OCI-LY7 (cell line): Measurements from ENCODE around the gene ARHGEF17. TPM values are rescaled to one million over a fixed set of nuclear protein-coding genes. Genes with fewer than 3 reads are reported as not detected.

Experiments used
- BruUV-seq: library from RNA; stranded (reverse); fragments of 400-500 nt; replicated peaks from 2 replicates; lab custom pipeline; 2021; lab: Mats Ljungman, UMichigan
- CTCF ChIA-PET: fragments of 300-600 bp; sonication (Branson Sonifier 250); formaldehyde crosslinking; loops from one replicate; lab custom pipeline; 2022; ENCODE audit warnings: antibody characterized with exemption; ENCODE audit not compliant: unreplicated experiment; lab: Charles Lee
- POLR2A ChIA-PET: fragments of 300-600 bp; sonication (Branson Sonifier 250); formaldehyde crosslinking; loops from one replicate; lab custom pipeline; 2022; ENCODE audit warnings: antibody characterized with exemption; lab: Charles Lee
- DNase-seq: peaks from one replicate; pipeline ENCODE4 v3.0.0-alpha.2; 2015; ENCODE audit warnings: low spot score
- H2AFZ ChIP-seq: fragments of 200-600 bp; sonication (generic), shearing (Covaris generic); 2 replicates; pipeline ENCODE4 v1.6.1; 2014; ENCODE audit warnings: mild to moderate bottlenecking, antibody characterized with exemption, low read length, moderate library complexity
- H3K27ac ChIP-seq: fragments of 200-600 bp; sonication (generic); 2 replicates; pipeline ENCODE4 v1.5.1; 2014; ENCODE audit warnings: mixed run types, low read depth, mild to moderate bottlenecking, moderate library complexity, low read length, inconsistent platforms; ENCODE audit not compliant: poor library complexity, severe bottlenecking
- H3K36me3 ChIP-seq: fragments of 200-600 bp; sonication (generic); 2 replicates; pipeline ENCODE4 v1.6.1; 2014; ENCODE audit warnings: mild to moderate bottlenecking, antibody characterized with exemption, low read length, moderate library complexity, mixed read lengths; ENCODE audit not compliant: insufficient read depth
- H3K4me1 ChIP-seq: fragments of 200-600 bp; sonication (generic); 2 replicates; pipeline ENCODE4 v1.5.1; 2014; ENCODE audit warnings: mild to moderate bottlenecking, low read length; ENCODE audit not compliant: insufficient read depth, poor library complexity, severe bottlenecking
- H3K4me2 ChIP-seq: fragments of 200-600 bp; sonication (generic); 2 replicates; pipeline ENCODE4 v1.6.1; 2014; ENCODE audit warnings: mild to moderate bottlenecking, low read length
- H3K4me3 ChIP-seq: fragments of 200-600 bp; sonication (generic); 2 replicates; pipeline ENCODE4 v1.5.1; 2014; ENCODE audit warnings: mild to moderate bottlenecking, low read depth, low read length; ENCODE audit not compliant: poor library complexity, severe bottlenecking
- H3K79me2 ChIP-seq: fragments of 200-600 bp; sonication (generic); 2 replicates; pipeline ENCODE4 v1.6.1; 2016; ENCODE audit warnings: low read depth, mild to moderate bottlenecking, low read length, moderate library complexity, mixed read lengths; ENCODE audit not compliant: insufficient read depth
- H3K9me2 ChIP-seq: fragments of 200-600 bp; sonication (generic); 2 replicates; pipeline ENCODE4 v1.6.1; 2016; ENCODE audit warnings: mild to moderate bottlenecking, low read length, mixed read lengths; ENCODE audit not compliant: insufficient read depth
- H3K9me3 ChIP-seq: fragments of 200-600 bp; sonication (generic); 2 replicates; pipeline ENCODE4 v1.6.1; 2014; ENCODE audit warnings: mild to moderate bottlenecking, mixed run types, low read length, mixed read lengths
- H4K20me1 ChIP-seq: fragments of 200-600 bp; sonication (generic); 2 replicates; pipeline ENCODE4 v1.6.1; 2014; ENCODE audit warnings: mild to moderate bottlenecking, antibody characterized with exemption, low read length, moderate library complexity, mixed read lengths; ENCODE audit not compliant: insufficient read depth
- EZH2phosphoT487 ChIP-seq: fragments of 200-600 bp; sonication (generic); IDR thresholded peaks from 2 replicates; pipeline ENCODE4 v1.6.1; 2018; ENCODE audit warnings: low read depth, borderline replicate concordance, mild to moderate bottlenecking, mixed run types, antibody characterized with exemption, low read length, moderate library complexity, mixed read lengths
- intact Hi-C: fragments of 100-400 bp; cut with micrococcal nuclease; formaldehyde crosslinking; loops from one replicate; pipeline ENCODE4 v1.10.0; 2022; ENCODE audit not compliant: unreplicated experiment
- total RNA-seq, 2 experiments: library from RNA; depleted of rRNA in 1 of 2; stranded (reverse); fragments of >200 nt in 1 of 2; shearing (Covaris generic) in 1 of 2; gene quantifications; 2 replicates each; pipeline ENCODE4 v1.2.3, GENCODE V29; 2014 to 2022
- TF ChIP-seq, protein P1 (sequence below): fragments of 200-600 bp; sonication (generic); conservative IDR thresholded peaks from 2 replicates; pipeline ENCODE4 v1.5.1; 2014; ENCODE audit warnings: mild to moderate bottlenecking, antibody characterized with exemption, low read length, moderate library complexity, mixed read lengths

The ARHGEF17 gene
- total RNA-seq, 2 experiments from 2014 or later = 0.19 to 1.4 TPM

DNA sequence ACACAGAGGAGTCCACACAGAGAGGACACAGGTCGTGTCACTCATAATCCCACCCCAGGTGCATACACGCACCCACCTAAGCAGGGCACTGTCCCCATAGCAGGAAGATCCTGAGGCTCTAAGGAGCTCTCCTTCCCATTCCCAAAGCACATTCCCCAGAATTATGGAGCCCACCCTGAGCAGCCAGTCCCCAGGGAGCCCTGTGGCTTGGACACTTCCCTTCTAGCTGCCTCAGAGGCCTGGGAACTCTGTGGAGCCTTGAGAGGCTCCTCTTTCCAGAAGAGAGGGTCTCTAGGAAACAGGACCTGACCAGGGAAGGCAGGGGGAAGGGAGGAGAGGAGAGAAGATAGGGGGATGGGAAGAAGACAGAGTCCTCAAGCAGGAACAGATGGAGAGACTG lies 29.8 kb downstream of the ARHGEF17 start:
- TF ChIP-seq, protein P1, sequence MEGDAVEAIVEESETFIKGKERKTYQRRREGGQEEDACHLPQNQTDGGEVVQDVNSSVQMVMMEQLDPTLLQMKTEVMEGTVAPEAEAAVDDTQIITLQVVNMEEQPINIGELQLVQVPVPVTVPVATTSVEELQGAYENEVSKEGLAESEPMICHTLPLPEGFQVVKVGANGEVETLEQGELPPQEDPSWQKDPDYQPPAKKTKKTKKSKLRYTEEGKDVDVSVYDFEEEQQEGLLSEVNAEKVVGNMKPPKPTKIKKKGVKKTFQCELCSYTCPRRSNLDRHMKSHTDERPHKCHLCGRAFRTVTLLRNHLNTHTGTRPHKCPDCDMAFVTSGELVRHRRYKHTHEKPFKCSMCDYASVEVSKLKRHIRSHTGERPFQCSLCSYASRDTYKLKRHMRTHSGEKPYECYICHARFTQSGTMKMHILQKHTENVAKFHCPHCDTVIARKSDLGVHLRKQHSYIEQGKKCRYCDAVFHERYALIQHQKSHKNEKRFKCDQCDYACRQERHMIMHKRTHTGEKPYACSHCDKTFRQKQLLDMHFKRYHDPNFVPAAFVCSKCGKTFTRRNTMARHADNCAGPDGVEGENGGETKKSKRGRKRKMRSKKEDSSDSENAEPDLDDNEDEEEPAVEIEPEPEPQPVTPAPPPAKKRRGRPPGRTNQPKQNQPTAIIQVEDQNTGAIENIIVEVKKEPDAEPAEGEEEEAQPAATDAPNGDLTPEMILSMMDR = no peak
- no peak for TF ChIP-seq EZH2phosphoT487
- Histone ChIP-seq H3K36me3 (no peaks in the 10 kb centered on the region), H3K4me1 (peaks cover 13% of the 10 kb centered on the region), H4K20me1 (no peaks in the 10 kb centered on the region), H3K4me3 (no peak overlapping the region), H3K4me2 (no peak overlapping the region), H3K79me2 (no peaks in the 10 kb centered on the region), H3K27ac (no peak overlapping the region), H3K9me2 (no peaks in the 10 kb centered on the region), H3K9me3 (no peaks in the 10 kb centered on the region), H2AFZ (no peak overlapping the region)
- no TSS peak for BruUV-seq
- POLR2A ChIA-PET = interaction anchor here (1.1 kb wide), 1 partner anchor 97 kb away, joined by 4 read pairs; no protein-coding TSS in a partner anchor
- DNase-seq = no peak
- CTCF ChIA-PET = interaction anchor here (0.6 to 1.1 kb wide), 4 partner anchors 33 to 71 kb away, joined by 3 to 4 read pairs (median 3); no protein-coding TSS in a partner anchor
- intact Hi-C loops = no loop called here

DNA sequence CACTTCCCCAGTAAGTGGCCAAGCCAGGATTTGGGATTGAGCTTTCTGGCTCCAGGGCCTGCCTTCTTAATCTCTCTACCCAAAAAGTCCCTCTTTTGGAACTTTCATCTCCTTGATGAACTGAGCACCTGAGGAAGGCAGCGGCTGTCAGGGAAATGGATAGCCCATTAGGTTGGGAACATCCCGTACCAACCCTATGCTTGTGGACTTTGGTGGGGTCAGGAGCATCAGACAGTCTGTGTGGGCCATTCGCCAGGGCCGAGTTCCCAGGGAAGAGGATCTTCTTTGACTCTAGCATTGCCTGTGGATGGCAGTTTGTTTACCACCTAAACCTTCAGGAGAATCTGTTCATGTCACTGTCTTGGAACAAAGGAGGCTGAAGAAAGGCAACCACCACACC lies 30.2 kb downstream of the ARHGEF17 start:
- intact Hi-C loops = no loop called here
- H3K9me2 ChIP-seq = no peaks in the 10 kb centered on the region
- H4K20me1 ChIP-seq = no peaks in the 10 kb centered on the region
- DNase-seq = no peak
- H3K27ac ChIP-seq = no peak overlapping the region
- no peaks in the 10 kb centered on the region for H3K79me2 ChIP-seq
- no peak overlapping the region for H3K4me3 ChIP-seq
- ChIA-PET CTCF (no interaction called here), POLR2A (no interaction called here)
- BruUV-seq = no TSS peak
- TF ChIP-seq EZH2phosphoT487 = no peak
- TF ChIP-seq, protein P1 = no peak
- H3K4me1 ChIP-seq = peaks cover 13% of the 10 kb centered on the region
- H3K36me3 ChIP-seq = no peaks in the 10 kb centered on the region
- no peak overlapping the region for H2AFZ ChIP-seq
- no peak overlapping the region for H3K4me2 ChIP-seq
- H3K9me3 ChIP-seq = no peaks in the 10 kb centered on the region

DNA sequence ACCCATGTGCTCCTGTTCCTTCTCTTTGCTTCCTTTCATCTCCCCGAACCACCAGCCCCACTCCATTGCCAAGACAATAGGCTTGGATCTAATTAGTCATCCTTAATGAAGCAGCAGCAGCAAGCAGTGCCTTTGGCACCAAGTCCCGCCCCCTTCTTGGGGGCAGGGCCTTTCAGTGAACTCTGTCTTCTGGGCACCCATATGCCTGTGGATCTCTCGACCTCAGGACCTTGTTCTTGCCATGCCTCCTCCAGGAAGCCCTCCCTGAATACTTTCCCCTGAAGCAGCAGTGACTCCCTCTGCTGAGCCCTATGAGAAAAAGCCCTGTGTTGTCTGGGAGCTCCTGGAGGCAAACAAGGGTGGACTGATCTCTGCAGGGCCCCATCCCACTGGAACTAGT lies 32.1 kb downstream of the ARHGEF17 start:
- H3K4me1 ChIP-seq = peaks cover 7% of the 10 kb centered on the region
- H3K4me3 ChIP-seq = no peak overlapping the region
- no TSS peak for BruUV-seq
- POLR2A ChIA-PET = interaction anchor here (0.6 to 1.4 kb wide), 2 partner anchors 37 to 610 kb away, joined by 3 to 4 read pairs; no protein-coding TSS in a partner anchor
- no peaks in the 10 kb centered on the region for H4K20me1 ChIP-seq
- no peak overlapping the region for H3K27ac ChIP-seq
- no peak for DNase-seq
- H3K36me3 ChIP-seq = no peaks in the 10 kb centered on the region
- CTCF ChIA-PET = no interaction called here
- no peaks in the 10 kb centered on the region for H3K9me3 ChIP-seq
- no peaks in the 10 kb centered on the region for H3K79me2 ChIP-seq
- no peak overlapping the region for H3K4me2 ChIP-seq
- no peak for TF ChIP-seq EZH2phosphoT487
- TF ChIP-seq, protein P1 = no peak
- H3K9me2 ChIP-seq = no peaks in the 10 kb centered on the region
- no peak overlapping the region for H2AFZ ChIP-seq
- intact Hi-C loops = no loop called here
